Mesenteric fat pad (tissue), 1 donor: ENCODE data around the gene FHAD1. TPM values are rescaled to one million over a fixed set of nuclear protein-coding genes. Genes with fewer than 3 reads are reported as not detected.

ENCODE experiments used
- DNase-seq: peaks from one replicate; pipeline ENCODE4 v3.0.0-alpha.2; 2020; ENCODE audit warnings: low spot score
- total RNA-seq: library from RNA; stranded (reverse); fragmentation: NEBNext Ultra II Directional; extraction: Animal tissue kit (Norgen Biotek cat#: 25700); gene quantifications from one replicate; pipeline ENCODE4 v1.2.1, GENCODE V29; 2021
- donor health status: DM: yes; HTN: yes; CAD: no.

FHAD1 gene
- total RNA-seq, 1 donor from 2014 or later: 0.55 TPM

- DNase-seq: peak; percentile 30
These were observed 28.4 kb upstream of the FHAD1 start for GRCh38 chr1:15218287-15219279.

- DNase-seq: peak; percentile 74
These were observed 27.6 kb upstream of the FHAD1 start for GRCh38 chr1:15219280-15220023.

- DNase-seq: no peak
These were observed 27.0 kb upstream of the FHAD1 start for GRCh38 chr1:15220024-15220392.

- DNase-seq: peak; percentile 64
These were observed 26.1 kb upstream of the FHAD1 start for GRCh38 chr1:15220825-15221431.

- no peak for DNase-seq
These were observed 24.2 kb upstream of the FHAD1 start for GRCh38 chr1:15222653-15223303.

- peak; percentile 5 for DNase-seq
These were observed 22.7 kb upstream of the FHAD1 start for GRCh38 chr1:15224259-15224869.

- no peak for DNase-seq
These were observed 22.0 kb upstream of the FHAD1 start for GRCh38 chr1:15224974-15225373.

- DNase-seq: no peak
These were observed 21.6 kb upstream of the FHAD1 start for GRCh38 chr1:15225461-15225860.

- DNase-seq: peak; percentile 55
These were observed 20.4 kb upstream of the FHAD1 start for GRCh38 chr1:15226388-15227255.

- peak; percentile 28 for DNase-seq
These were observed 17.3 kb upstream of the FHAD1 start for GRCh38 chr1:15229707-15230131.

GRCh38 chr1:15231714-15232201 lies 15.3 kb upstream of the FHAD1 start:
- DNase-seq: peak; percentile 16

GRCh38 chr1:15233689-15234088 lies 13.3 kb upstream of the FHAD1 start:
- DNase-seq: no peak

- peak; percentile 16 for DNase-seq
These were observed 10.7 kb upstream of the FHAD1 start for GRCh38 chr1:15236321-15236721.

- peak; percentile 20 for DNase-seq
These were observed 10.3 kb upstream of the FHAD1 start for GRCh38 chr1:15236746-15237145.

GRCh38 chr1:15238789-15239188 lies 8.2 kb upstream of the FHAD1 start:
- DNase-seq: peak; percentile 33

- peak; percentile 12 for DNase-seq
These were observed 4.3 kb upstream of the FHAD1 start for GRCh38 chr1:15242766-15243165.

GRCh38 chr1:15243275-15244043 lies 3.6 kb upstream of the FHAD1 start:
- DNase-seq: peak; percentile 41

- DNase-seq: peak; percentile 51
These were observed 2.2 kb upstream of the FHAD1 start for GRCh38 chr1:15244813-15245212.
